K562 (cell line): ENCODE data around the gene DLGAP3. TPM values are rescaled to one million over a fixed set of nuclear protein-coding genes. Genes with fewer than 3 reads are reported as not detected.

ENCODE experiments used
- AFF4 ChIP-seq: sonication (generic); formaldehyde crosslinking; IDR thresholded peaks from 2 replicates; pipeline ENCODE4 v1.8.0; 2023; ENCODE audit warnings: mild to moderate bottlenecking, missing genetic modification reagents
- CBX8 ChIP-seq: fragments of 200-600 bp; sonication (generic); IDR thresholded peaks from 2 replicates; pipeline ENCODE4 v1.6.1; 2012; ENCODE audit warnings: borderline replicate concordance, mixed run types, low read depth, mild to moderate bottlenecking, moderate library complexity, mixed read lengths, low read length, control low read depth, inconsistent platforms; ENCODE audit not compliant: poor library complexity, severe bottlenecking; ENCODE audit errors: extremely low read depth
- FOS ChIP-seq: IDR thresholded peaks from 3 replicates; pipeline ENCODE4 v1.6.1; 2011; ENCODE audit not compliant: insufficient read length; ENCODE audit errors: extremely low read depth
- FOXP1 ChIP-seq: sonication (generic); formaldehyde crosslinking; IDR thresholded peaks from 2 replicates; pipeline ENCODE4 v1.8.0; 2022; ENCODE audit warnings: mild to moderate bottlenecking, missing genetic modification reagents
- HINFP ChIP-seq: fragments of 450-650 bp; conservative IDR thresholded peaks from 2 replicates; pipeline ENCODE4 v1.6.1; 2016; ENCODE audit warnings: missing genetic modification characterization, low read depth, mild to moderate bottlenecking, control low read depth, missing compliant biosample characterization
- MTF1 ChIP-seq: fragments of 250-450 bp; sonication (Bioruptor Pico); IDR thresholded peaks from 2 replicates; pipeline ENCODE4 v1.9.0; 2021; ENCODE audit warnings: moderate library complexity, mild to moderate bottlenecking, inconsistent platforms, borderline replicate concordance
- NFATC3 ChIP-seq: fragments of 450-650 bp; IDR thresholded peaks from 2 replicates; pipeline ENCODE4 v1.6.1; 2017; ENCODE audit warnings: mild to moderate bottlenecking
- PCBP1 ChIP-seq: fragments of 200-400 bp; formaldehyde crosslinking; IDR thresholded peaks from 2 replicates; pipeline ENCODE4 v1.6.1; 2018; ENCODE audit warnings: mild to moderate bottlenecking, low read depth, low read length; ENCODE audit not compliant: poor library complexity, severe bottlenecking
- PHB2 ChIP-seq: fragments of 450-650 bp; IDR thresholded peaks from 2 replicates; pipeline ENCODE4 v1.6.1; 2017; ENCODE audit warnings: low read depth
- POLR3A ChIP-seq: IDR thresholded peaks from 2 replicates; pipeline ENCODE4 v1.6.1; 2011; ENCODE audit warnings: borderline replicate concordance, mild to moderate bottlenecking, moderate library complexity; ENCODE audit not compliant: insufficient read length, insufficient read depth; ENCODE audit errors: extremely low read depth
- PREB ChIP-seq: sonication (generic); formaldehyde crosslinking; IDR thresholded peaks from 2 replicates; pipeline ENCODE4 v1.8.1; 2023; ENCODE audit warnings: mild to moderate bottlenecking, missing genetic modification reagents
- SMAD3 ChIP-seq: fragments of 450-650 bp; formaldehyde crosslinking; conservative IDR thresholded peaks from 2 replicates; pipeline ENCODE4 v1.4.0; 2020; ENCODE audit warnings: mild to moderate bottlenecking
- SRSF1 ChIP-seq: fragments of 200-400 bp; formaldehyde crosslinking; IDR thresholded peaks from 2 replicates; pipeline ENCODE4 v1.6.1; 2017; ENCODE audit warnings: mild to moderate bottlenecking, low read depth, low read length, moderate library complexity
- STAT5B ChIP-seq: fragments of 250-450 bp; sonication (Bioruptor Pico); IDR thresholded peaks from 2 replicates; pipeline ENCODE4 v1.8.0; 2021; ENCODE audit warnings: mild to moderate bottlenecking, inconsistent platforms
- TAF9B ChIP-seq: fragments of 450-650 bp; IDR thresholded peaks from 2 replicates; pipeline ENCODE4 v1.6.1; 2018; ENCODE audit warnings: mild to moderate bottlenecking; ENCODE audit not compliant: partially characterized antibody
- USF2 ChIP-seq: sonication (generic); formaldehyde crosslinking; IDR thresholded peaks from 2 replicates; pipeline ENCODE4 v1.5.0; 2020; ENCODE audit warnings: missing genetic modification reagents
- YBX1 ChIP-seq: fragments of 450-650 bp; IDR thresholded peaks from 2 replicates; pipeline ENCODE4 v1.7.1; 2016; ENCODE audit warnings: mild to moderate bottlenecking
- ZNF408 ChIP-seq: fragments of 250-450 bp; sonication (Bioruptor Pico); IDR thresholded peaks from 2 replicates; pipeline ENCODE4 v1.4.0; 2020; ENCODE audit warnings: low read depth, mild to moderate bottlenecking, moderate library complexity
- polyA plus RNA-seq, 8 experiments: library from polyadenylated mRNA; depleted of rRNA in 4 of 8; stranded (reverse) in 5 of 8; unstranded in 3 of 8; fragments of >200 nt; fragmentation: Nextera tagmentation in 2 of 8; fragmentation: Illumina TruSeq in 1 of 8; extraction: Ambion mirVana in 2 of 8; extraction: Trizol in 1 of 8; gene quantifications; 2 replicates each; pipeline versions ENCODE4 v1.2.1 to v1.2.3, GENCODE V29; 2011 to 2014; ENCODE audit warnings: inconsistent platforms in 1 of 8, missing spikeins in 1 of 8
- total RNA-seq, 7 experiments: library from RNA; depleted of rRNA in 6 of 7; stranded (reverse); fragments of >200 nt in 6 of 7; fragmentation: Illumina TruSeq in 2 of 7; extraction: Trizol in 2 of 7; gene quantifications; 2 replicates each; pipeline versions ENCODE4 v1.2.1 to v1.2.3, GENCODE V29; 2011 to 2021; ENCODE audit warnings: low replicate concordance in 1 of 7

The DLGAP3 gene
- total and polyA plus RNA-seq, 9 of the 15 experiments (the other 6 are each of a cell fraction or from before 2014, with no cell fraction given) = 0.01 to 0.16 (median 0.07) TPM; not detected in 6

GRCh38 chr1:34845131-34845901, 84.1 kb downstream of the DLGAP3 start (continued):
- TF ChIP-seq PHB2 = no peak
- no peak for TF ChIP-seq SRSF1
- no peak for TF ChIP-seq STAT5B
- TF ChIP-seq AFF4 (CRISPR knock-in tag) = no peak
- TF ChIP-seq FOS = no peak
- no peak for TF ChIP-seq NFATC3
- no peak for TF ChIP-seq MTF1 (CRISPR knock-in tag)
- TF ChIP-seq SMAD3 (CRISPR knock-in tag) = no peak
- no peak for TF ChIP-seq CBX8
- no peak for TF ChIP-seq ZNF408 (CRISPR knock-in tag)
- TF ChIP-seq PCBP1 = no peak
- TF ChIP-seq FOXP1 (CRISPR knock-in tag) = 0 out of 2 replicates have a peak, but pooled peaks have one; percentile 37
- no peak for TF ChIP-seq HINFP (tag)
- no peak for TF ChIP-seq TAF9B
- no peak for TF ChIP-seq YBX1
- TF ChIP-seq PREB = no peak
- TF ChIP-seq USF2 = no peak
- no peak for TF ChIP-seq POLR3A
